HEK293T (cell line): ENCODE data around the gene CHMP4B.

Source experiments
- CTCF ChIA-PET: fragments of 350-600 bp; formaldehyde crosslinking; extraction: SDS; loops from one replicate; lab custom pipeline; 2021; ENCODE audit warnings: antibody characterized with exemption, inconsistent platforms; lab: Yijun Ruan, JAX
- POLR2A ChIA-PET: fragments of 350-600 bp; formaldehyde crosslinking; extraction: SDS; loops from one replicate; lab custom pipeline; 2020; ENCODE audit warnings: antibody characterized with exemption, inconsistent platforms; lab: Yijun Ruan, JAX
- DNase-seq: peaks from one replicate; pipeline ENCODE4 v3.0.0; 2012; ENCODE audit warnings: mixed read lengths; ENCODE audit errors: extremely low spot score
- ARNT ChIP-seq: fragments of 450-650 bp; IDR thresholded peaks from 2 replicates; pipeline ENCODE4 v1.6.1; 2017; ENCODE audit warnings: mild to moderate bottlenecking
- BHLHE40 ChIP-seq: fragments of 450-650 bp; IDR thresholded peaks from 2 replicates; pipeline ENCODE4 v1.6.1; 2016; ENCODE audit warnings: mild to moderate bottlenecking, moderate library complexity, borderline replicate concordance
- CTBP1 ChIP-seq: fragments of 450-650 bp; IDR thresholded peaks from 2 replicates; pipeline ENCODE4 v1.6.1; 2016; ENCODE audit warnings: borderline replicate concordance
- ELF4 ChIP-seq: fragments of 450-650 bp; IDR thresholded peaks from 2 replicates; pipeline ENCODE4 v1.6.1; 2017; ENCODE audit warnings: antibody characterized with exemption
- FOXA1 ChIP-seq: fragments of 450-650 bp; IDR thresholded peaks from 2 replicates; pipeline ENCODE4 v1.6.1; 2016; ENCODE audit warnings: mild to moderate bottlenecking
- FOXK2 ChIP-seq: fragments of 450-650 bp; IDR thresholded peaks from 2 replicates; pipeline ENCODE4 v1.6.1; 2016; ENCODE audit warnings: mild to moderate bottlenecking
- FOXM1 ChIP-seq: fragments of 450-650 bp; IDR thresholded peaks from 2 replicates; pipeline ENCODE4 v1.6.1; 2017; ENCODE audit warnings: mild to moderate bottlenecking, borderline replicate concordance
- HDGF ChIP-seq: fragments of 450-650 bp; IDR thresholded peaks from 2 replicates; pipeline ENCODE4 v1.6.1; 2017; ENCODE audit warnings: antibody characterized with exemption, borderline replicate concordance
- L3MBTL2 ChIP-seq: fragments of 450-650 bp; conservative IDR thresholded peaks from 2 replicates; pipeline ENCODE4 v1.6.1; 2016; ENCODE audit warnings: mild to moderate bottlenecking
- LEF1 ChIP-seq: fragments of 450-650 bp; IDR thresholded peaks from 2 replicates; pipeline ENCODE4 v1.6.1; 2017; ENCODE audit warnings: mild to moderate bottlenecking, borderline replicate concordance
- NFRKB ChIP-seq: fragments of 450-650 bp; IDR thresholded peaks from 2 replicates; pipeline ENCODE4 v1.6.1; 2016; ENCODE audit warnings: mild to moderate bottlenecking, moderate library complexity
- SP1 ChIP-seq: fragments of 450-650 bp; IDR thresholded peaks from 2 replicates; pipeline ENCODE4 v1.6.1; 2017
- SUZ12 ChIP-seq: fragments of 450-650 bp; IDR thresholded peaks from 2 replicates; pipeline ENCODE4 v1.6.1; 2016; ENCODE audit warnings: mild to moderate bottlenecking
- TARDBP ChIP-seq: fragments of 450-650 bp; IDR thresholded peaks from 2 replicates; pipeline ENCODE4 v1.6.1; 2016
- ZNF384 ChIP-seq: fragments of 450-650 bp; IDR thresholded peaks from 2 replicates; pipeline ENCODE4 v1.6.1; 2016
- TF ChIP-seq, protein P1 (sequence below): fragments of 450-650 bp; IDR thresholded peaks from 2 replicates; pipeline ENCODE4 v1.6.1; 2016

The CHMP4B gene

DNA sequence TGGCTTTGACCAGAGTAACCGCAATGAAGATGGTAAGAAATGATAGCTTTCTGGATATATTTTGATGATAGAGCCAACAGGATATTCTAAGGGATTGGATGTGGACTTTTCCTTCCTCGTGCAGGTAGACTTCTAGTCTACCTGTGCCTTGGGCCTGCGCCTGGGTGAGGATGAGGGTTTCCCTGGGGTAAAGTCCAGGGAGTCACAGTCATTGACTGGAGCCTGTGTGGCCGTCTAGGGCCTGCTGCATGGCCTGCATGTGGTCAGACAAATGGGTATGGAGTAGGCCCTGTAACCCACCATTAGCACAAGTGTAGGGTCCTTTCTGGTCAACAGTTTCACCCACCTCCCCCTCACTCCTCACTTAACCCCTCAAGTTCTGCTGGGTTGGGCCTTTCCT is 12.7 kb upstream of the CHMP4B start:
- no peak for TF ChIP-seq ELF4
- no peak for TF ChIP-seq LEF1
- ChIA-PET POLR2A (no interaction called here), CTCF (no interaction called here)
- no peak for DNase-seq

DNA sequence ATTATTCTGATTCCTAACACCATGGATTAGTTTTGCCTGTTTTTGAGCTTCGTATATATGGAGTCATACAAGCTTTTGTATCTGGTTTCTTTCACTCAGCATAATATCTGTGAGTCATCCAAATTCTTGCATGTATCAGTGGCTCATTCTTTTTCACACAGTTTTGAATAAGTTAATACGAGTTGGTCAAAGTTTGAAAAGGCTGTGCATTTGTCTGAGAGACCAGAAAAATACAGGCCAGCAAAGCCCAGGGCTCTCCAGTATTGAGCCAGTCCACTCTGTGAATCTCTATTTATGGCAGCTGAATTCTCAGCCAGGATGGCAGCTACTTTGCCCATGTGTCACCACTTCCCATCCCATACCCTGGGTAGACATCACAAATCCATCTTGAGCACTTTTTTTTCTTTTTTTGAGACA is 7.2 kb upstream of the CHMP4B start:
- ChIA-PET CTCF (no interaction called here), POLR2A (interaction anchor here (1.3 kb wide), 1 partner anchor 10 kb away, joined by 4 read pairs; no protein-coding TSS in a partner anchor)
- TF ChIP-seq CTBP1 (no peak), FOXM1 (no peak), HDGF (no peak), ARNT (no peak), NFRKB (no peak), ZNF384 (no peak)
- DNase-seq, result no peak

GRCh38 chr20:33808388-33808787 is 2.8 kb upstream of the CHMP4B start:
- TF ChIP-seq HDGF, result no peak
- no peak for TF ChIP-seq ELF4
- TF ChIP-seq ARNT, result no peak
- no peak for TF ChIP-seq ZNF384
- no peak for TF ChIP-seq FOXM1
- TF ChIP-seq, protein P1, sequence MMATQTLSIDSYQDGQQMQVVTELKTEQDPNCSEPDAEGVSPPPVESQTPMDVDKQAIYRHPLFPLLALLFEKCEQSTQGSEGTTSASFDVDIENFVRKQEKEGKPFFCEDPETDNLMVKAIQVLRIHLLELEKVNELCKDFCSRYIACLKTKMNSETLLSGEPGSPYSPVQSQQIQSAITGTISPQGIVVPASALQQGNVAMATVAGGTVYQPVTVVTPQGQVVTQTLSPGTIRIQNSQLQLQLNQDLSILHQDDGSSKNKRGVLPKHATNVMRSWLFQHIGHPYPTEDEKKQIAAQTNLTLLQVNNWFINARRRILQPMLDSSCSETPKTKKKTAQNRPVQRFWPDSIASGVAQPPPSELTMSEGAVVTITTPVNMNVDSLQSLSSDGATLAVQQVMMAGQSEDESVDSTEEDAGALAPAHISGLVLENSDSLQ, result no peak
- no peak for TF ChIP-seq FOXK2
- no peak for TF ChIP-seq L3MBTL2
- no peak for TF ChIP-seq BHLHE40
- no peak for TF ChIP-seq NFRKB
- TF ChIP-seq FOXA1, result no peak
- TF ChIP-seq SP1, result no peak
- no peak for TF ChIP-seq TARDBP
- TF ChIP-seq SUZ12, result no peak
- no peak for TF ChIP-seq CTBP1
- no peak for TF ChIP-seq LEF1
- POLR2A ChIA-PET, result no interaction called here

DNA sequence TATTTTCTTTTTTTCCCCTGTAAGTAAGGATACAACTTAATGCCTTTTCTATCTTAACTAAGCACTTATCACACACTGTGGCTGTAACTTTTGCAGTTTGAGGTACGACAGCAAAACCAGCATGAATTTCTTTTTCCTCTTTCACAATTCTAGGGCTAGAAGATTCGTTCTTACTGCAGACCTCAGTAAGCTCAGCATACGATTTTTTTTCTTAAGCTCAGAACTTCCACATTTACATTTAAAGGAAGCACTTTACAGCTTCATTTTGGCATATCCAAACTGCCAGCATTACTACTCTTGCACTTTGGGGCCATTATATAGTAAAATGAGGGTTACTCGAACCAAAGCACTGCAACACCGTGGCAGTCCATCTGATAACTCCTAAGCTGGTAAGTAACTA is 889 bp upstream of the CHMP4B start:
- ChIA-PET CTCF (interaction anchor here (0.6 to 1.1 kb wide), 2 partner anchors 16 to 345 kb away, joined by 3 read pairs; no protein-coding TSS in a partner anchor), POLR2A (interaction anchor here (3.5 kb wide), 1 partner anchor 302 kb away, joined by 10 read pairs; the partner anchor contains the start of gene EIF2S2)
- TF ChIP-seq FOXA1 (no peak), SUZ12 (no peak), ZNF384 (no peak), L3MBTL2 (no peak), LEF1 (no peak), HDGF (no peak), ARNT (no peak), ELF4 (no peak), NFRKB (no peak), FOXK2 (no peak), FOXM1 (no peak), CTBP1 (no peak), TARDBP (no peak), BHLHE40 (no peak), SP1 (no peak)
- TF ChIP-seq, protein P1, result no peak
- DNase-seq, result no peak

More at GRCh38 chr20:33808388-33808787, 2.8 kb upstream of the CHMP4B start:
- CTCF ChIA-PET, result no interaction called here
- DNase-seq, result no peak

GRCh38 chr20:33811776-33812151 is 616 bp downstream of the CHMP4B start:
- ChIA-PET CTCF (no interaction called here), POLR2A (interaction anchor here (0.8 to 3.5 kb wide), 4 partner anchors 8 to 301 kb away, joined by 3 to 10 read pairs (median 3); partner anchors contain the start of gene EIF2S2)
- TF ChIP-seq ZNF384, result no peak
- TF ChIP-seq ARNT, result no peak
- no peak for TF ChIP-seq CTBP1
- no peak for TF ChIP-seq HDGF
- no peak for TF ChIP-seq FOXA1
- no peak for TF ChIP-seq BHLHE40
- no peak for TF ChIP-seq NFRKB

GRCh38 chr20:33812152-33812849 is 1.2 kb downstream of the CHMP4B start:
- no peak for DNase-seq
- CTCF ChIA-PET, result no interaction called here
- POLR2A ChIA-PET, result interaction anchor here (0.8 to 3.5 kb wide), 4 partner anchors 9 to 300 kb away, joined by 3 to 10 read pairs (median 3); partner anchors contain the start of gene EIF2S2
- no peak for TF ChIP-seq FOXA1
- TF ChIP-seq CTBP1, result no peak
- no peak for TF ChIP-seq ARNT
- no peak for TF ChIP-seq HDGF
- TF ChIP-seq ELF4, result no peak
- no peak for TF ChIP-seq ZNF384
- no peak for TF ChIP-seq FOXM1
- no peak for TF ChIP-seq SP1
- TF ChIP-seq, protein P1, result no peak

More at GRCh38 chr20:33811776-33812151, 616 bp downstream of the CHMP4B start:
- DNase-seq, result no peak
